ENCODE data around the gene ITSN2.

GRCh38 chr2:24261441-24261840 lies 98.9 kb downstream of the ITSN2 start:
- no peak for TF ChIP-seq GATA2 (IDR thresholded peaks at IDR 0.05; ENCODE audit: low read depth, low read length)
- no peak for TF ChIP-seq GATA3 (IDR thresholded peaks at IDR 0.05; ENCODE audit: low read depth, low read length)
